Measurements from ENCODE around the gene COG7. TPM values are rescaled to one million over a fixed set of nuclear protein-coding genes. Genes with fewer than 3 reads are reported as not detected.

COG7 gene
- total RNA-seq: 10 to 100 TPM; 22.3 to 23.6 TPM

DNA sequence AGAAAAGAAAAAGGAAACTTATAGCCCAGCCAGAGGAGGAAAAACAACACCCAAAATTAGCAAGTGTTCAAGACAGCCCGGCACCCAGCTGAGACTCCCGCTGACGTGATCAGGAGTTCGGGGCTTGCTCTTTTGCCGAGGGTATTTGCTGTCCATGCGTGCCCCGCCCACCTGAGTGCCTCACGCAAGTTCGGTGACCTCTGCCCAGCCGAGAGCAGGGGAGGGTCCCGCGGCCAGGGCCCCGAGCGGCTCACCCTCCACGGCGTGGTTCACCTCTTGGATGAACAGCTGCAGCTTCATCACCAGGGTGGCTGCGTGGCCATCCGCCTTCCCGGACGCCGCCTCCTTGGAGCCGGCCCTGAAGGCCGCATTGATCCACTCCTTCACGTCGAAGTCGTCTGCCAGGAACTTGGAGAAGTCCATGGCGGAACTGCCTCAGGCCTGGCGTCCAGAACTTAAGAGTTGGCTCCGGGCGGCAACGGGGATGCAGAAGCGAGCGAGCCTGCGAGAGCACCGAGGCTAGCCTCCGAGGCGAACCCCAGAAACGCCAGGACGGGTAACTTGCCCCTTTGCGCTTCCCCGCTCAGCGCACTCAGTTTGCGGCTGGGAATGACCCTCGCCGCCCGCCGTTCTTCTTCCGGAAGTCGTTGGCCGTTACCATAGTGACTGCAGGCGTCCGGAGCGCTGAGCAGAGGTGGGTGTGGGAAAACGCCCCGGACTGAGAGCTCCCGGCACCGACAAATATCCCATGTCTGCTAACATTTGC is at the start of gene COG7:
Gene COG7 (minus strand): TSS at position 618 of the 766 bp plus-strand sequence. CDS start 195 bp downstream, at position 423.
- H3K4me1 Mint-ChIP-seq: peaks cover 25% of the 10 kb centered on the region
- peak within 1 kb of the TSS; percentile 95 for H3K4me3 Mint-ChIP-seq
- H3K27me3 Mint-ChIP-seq: no peaks in the 10 kb centered on the region
- DNase-seq (peak; percentile 91), ATAC-seq (ENCODE audit: low read depth) (peak; percentile 93)
- no peaks in the 10 kb centered on the region for H3K9me3 Mint-ChIP-seq
- POLR2A ChIA-PET: interaction anchor here (1.3 to 1.6 kb wide), 2 partner anchors 57 to 105 kb away, joined by 3 to 4 read pairs; partner anchors contain the start of genes EARS2 and UBFD1
- peaks cover 1% of the 10 kb centered on the region for H3K36me3 Mint-ChIP-seq
- H3K27ac Mint-ChIP-seq: peak within 1 kb of the TSS; percentile 78

- no peak for DNase-seq
- H3K27ac Mint-ChIP-seq: no peak overlapping the region
- no peak for ATAC-seq (ENCODE audit: low read depth)
- H3K4me1 Mint-ChIP-seq: peaks cover 46% of the 10 kb centered on the region
- no peaks in the 10 kb centered on the region for H3K9me3 Mint-ChIP-seq
- no peak overlapping the region for H3K4me3 Mint-ChIP-seq
- POLR2A ChIA-PET: no interaction called here
- peaks cover 7% of the 10 kb centered on the region for H3K36me3 Mint-ChIP-seq
- no peaks in the 10 kb centered on the region for H3K27me3 Mint-ChIP-seq
Measured at GRCh38 chr16:23502466-23502865, 49.5 kb upstream of the COG7 start.

- H3K9me3 Mint-ChIP-seq: no peaks in the 10 kb centered on the region
- ATAC-seq (ENCODE audit: low read depth): no peak
- peaks cover 45% of the 10 kb centered on the region for H3K4me1 Mint-ChIP-seq
- DNase-seq: no peak
- H3K27me3 Mint-ChIP-seq: no peaks in the 10 kb centered on the region
- peaks cover 7% of the 10 kb centered on the region for H3K36me3 Mint-ChIP-seq
- no peak overlapping the region for H3K27ac Mint-ChIP-seq
- POLR2A ChIA-PET: no interaction called here
- no peak overlapping the region for H3K4me3 Mint-ChIP-seq
Measured at GRCh38 chr16:23501291-23501690, 48.3 kb upstream of the COG7 start.

GRCh38 chr16:23500862-23501225 is 47.9 kb upstream of the COG7 start:
- H3K9me3 Mint-ChIP-seq: no peaks in the 10 kb centered on the region
- H3K27me3 Mint-ChIP-seq: no peaks in the 10 kb centered on the region
- no peak overlapping the region for H3K27ac Mint-ChIP-seq
- POLR2A ChIA-PET: no interaction called here
- no peak overlapping the region for H3K4me3 Mint-ChIP-seq
- no peak for ATAC-seq (ENCODE audit: low read depth)
- DNase-seq: no peak
- peaks cover 41% of the 10 kb centered on the region for H3K4me1 Mint-ChIP-seq
- peaks cover 3% of the 10 kb centered on the region for H3K36me3 Mint-ChIP-seq

GRCh38 chr16:23500212-23500861 is 47.3 kb upstream of the COG7 start:
- ATAC-seq (ENCODE audit: low read depth) (no peak), DNase-seq (no peak)
- peaks cover 39% of the 10 kb centered on the region for H3K4me1 Mint-ChIP-seq
- H3K4me3 Mint-ChIP-seq: no peak overlapping the region
- POLR2A ChIA-PET: no interaction called here
- H3K27me3 Mint-ChIP-seq: no peaks in the 10 kb centered on the region
- H3K9me3 Mint-ChIP-seq: no peaks in the 10 kb centered on the region
- H3K27ac Mint-ChIP-seq: no peak overlapping the region
- H3K36me3 Mint-ChIP-seq: peaks cover 3% of the 10 kb centered on the region

DNA sequence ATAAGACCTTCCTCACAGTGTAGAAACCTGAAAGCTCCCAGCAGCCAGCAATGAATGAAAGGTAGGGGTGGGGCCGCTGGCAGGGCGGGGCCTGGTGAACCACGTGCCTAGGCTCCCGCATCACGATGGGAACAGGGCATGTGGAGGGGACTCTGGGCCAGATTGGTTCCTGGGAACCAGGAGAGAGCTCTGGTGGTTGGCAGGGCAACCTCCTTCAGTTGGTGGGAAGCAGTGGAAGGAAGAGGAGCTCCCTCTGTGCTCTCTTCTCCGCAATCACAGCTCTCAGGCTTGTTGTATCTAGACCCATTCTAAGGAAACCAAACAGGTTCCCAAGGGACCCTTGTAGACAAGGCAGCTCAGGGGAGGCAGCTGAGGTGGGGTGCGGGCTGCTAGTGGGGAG is 46.8 kb upstream of the COG7 start:
- Mint-ChIP-seq H3K27ac (no peak overlapping the region), H3K4me1 (peaks cover 35% of the 10 kb centered on the region)
- POLR2A ChIA-PET: no interaction called here

DNA sequence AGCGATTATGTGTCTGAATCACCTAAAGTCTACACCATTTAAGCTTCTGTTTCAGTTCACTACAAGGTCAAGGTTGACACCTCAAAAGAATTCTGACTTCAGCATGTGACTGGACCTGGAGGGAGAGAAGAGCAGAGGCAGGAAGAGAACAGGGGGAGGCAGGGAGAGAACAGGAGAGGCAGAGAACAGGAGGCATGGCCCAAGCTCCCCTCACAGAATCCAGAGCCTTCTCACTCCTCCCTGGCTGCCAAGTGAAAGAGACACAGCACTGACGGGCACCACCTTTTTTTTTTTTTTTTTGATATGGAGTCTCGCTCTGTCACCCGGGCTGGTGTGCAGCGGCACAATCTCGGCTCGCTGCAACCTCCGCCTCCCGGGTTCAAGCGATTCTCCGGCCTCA is 45.9 kb upstream of the COG7 start:
- no peaks in the 10 kb centered on the region for H3K27me3 Mint-ChIP-seq
- H3K9me3 Mint-ChIP-seq: no peaks in the 10 kb centered on the region
- H3K27ac Mint-ChIP-seq: peak overlapping the region; percentile 3
- peaks cover 3% of the 10 kb centered on the region for H3K36me3 Mint-ChIP-seq
- no peak overlapping the region for H3K4me3 Mint-ChIP-seq
- H3K4me1 Mint-ChIP-seq: peaks cover 26% of the 10 kb centered on the region
- POLR2A ChIA-PET: no interaction called here
- no peak for DNase-seq
- no peak for ATAC-seq (ENCODE audit: low read depth)

More for the DNA sequence above, 46.8 kb upstream of the COG7 start:
- no peak for DNase-seq
- no peak for ATAC-seq (ENCODE audit: low read depth)
- H3K36me3 Mint-ChIP-seq: peaks cover 3% of the 10 kb centered on the region
- no peak overlapping the region for H3K4me3 Mint-ChIP-seq
- no peaks in the 10 kb centered on the region for H3K27me3 Mint-ChIP-seq
- no peaks in the 10 kb centered on the region for H3K9me3 Mint-ChIP-seq

DNA sequence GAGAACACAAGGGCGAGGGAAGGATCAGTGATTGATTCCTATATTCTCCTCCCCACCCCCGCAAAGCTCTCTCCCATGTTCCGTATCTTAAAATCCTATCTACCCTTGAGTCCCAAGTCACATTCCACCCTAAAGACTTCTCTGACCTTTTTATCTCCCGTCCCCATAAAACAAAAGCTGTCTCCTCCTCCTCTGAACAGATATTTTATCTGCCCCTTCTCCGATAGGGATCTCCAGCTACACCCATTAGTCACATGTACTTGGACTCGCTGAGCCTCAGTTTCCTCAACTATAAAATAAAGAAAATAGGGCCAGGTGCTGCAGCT is 44.5 kb upstream of the COG7 start:
- no peak for ATAC-seq (ENCODE audit: low read depth)
- Mint-ChIP-seq H3K27me3 (no peaks in the 10 kb centered on the region), H3K4me1 (peaks cover 17% of the 10 kb centered on the region), H3K9me3 (no peaks in the 10 kb centered on the region), H3K36me3 (peaks cover 8% of the 10 kb centered on the region), H3K27ac (peak overlapping the region; percentile 44), H3K4me3 (no peak overlapping the region)
- no peak for DNase-seq
- POLR2A ChIA-PET: no interaction called here

- peaks cover 14% of the 10 kb centered on the region for H3K4me1 Mint-ChIP-seq
- DNase-seq: no peak
- H3K27me3 Mint-ChIP-seq: no peaks in the 10 kb centered on the region
- no peaks in the 10 kb centered on the region for H3K9me3 Mint-ChIP-seq
- H3K36me3 Mint-ChIP-seq: peaks cover 8% of the 10 kb centered on the region
- POLR2A ChIA-PET: interaction anchor here (1.1 kb wide), 1 partner anchor 17 kb away, joined by 6 read pairs; no protein-coding TSS in a partner anchor
- peak overlapping the region; percentile 44 for H3K27ac Mint-ChIP-seq
- peak; percentile 45 for ATAC-seq (ENCODE audit: low read depth)
- peak overlapping the region; percentile 14 for H3K4me3 Mint-ChIP-seq
Measured at GRCh38 chr16:23496821-23497542, 44.0 kb upstream of the COG7 start.

DNA sequence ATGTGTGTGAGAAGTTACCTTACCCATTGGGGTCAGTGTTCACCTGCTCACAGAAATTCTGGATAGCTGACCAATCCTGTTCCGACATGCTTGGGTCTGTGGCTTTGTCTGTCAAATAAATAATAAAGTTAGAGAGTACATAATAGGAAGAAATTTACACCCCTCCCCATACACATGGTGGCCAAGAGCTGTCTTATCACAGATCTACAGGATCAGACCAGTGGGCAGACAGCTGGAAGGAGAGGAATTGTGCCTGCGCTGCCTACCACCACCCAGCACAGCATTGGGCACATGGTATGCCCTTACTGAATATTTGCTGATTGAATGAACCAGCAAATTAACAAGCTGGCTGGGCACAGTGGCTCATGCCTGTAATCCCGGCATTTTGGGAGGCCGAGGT is 42.7 kb upstream of the COG7 start:
- Mint-ChIP-seq H3K27ac (peak overlapping the region; percentile 25), H3K9me3 (no peaks in the 10 kb centered on the region), H3K27me3 (no peaks in the 10 kb centered on the region), H3K4me3 (no peak overlapping the region), H3K4me1 (peaks cover 12% of the 10 kb centered on the region), H3K36me3 (peaks cover 15% of the 10 kb centered on the region)
- DNase-seq (no peak), ATAC-seq (ENCODE audit: low read depth) (no peak)
- POLR2A ChIA-PET: no interaction called here

GRCh38 chr16:23494188-23494587 is 41.2 kb upstream of the COG7 start:
- Mint-ChIP-seq H3K4me3 (no peak overlapping the region), H3K9me3 (no peaks in the 10 kb centered on the region), H3K27me3 (no peaks in the 10 kb centered on the region), H3K36me3 (peaks cover 23% of the 10 kb centered on the region), H3K4me1 (peaks cover 10% of the 10 kb centered on the region), H3K27ac (no peak overlapping the region)
- ATAC-seq (ENCODE audit: low read depth): no peak
- DNase-seq: no peak
- POLR2A ChIA-PET: no interaction called here

GRCh38 chr16:23491490-23492391 is 38.8 kb upstream of the COG7 start:
- Mint-ChIP-seq H3K9me3 (no peaks in the 10 kb centered on the region), H3K4me1 (no peaks in the 10 kb centered on the region), H3K4me3 (no peak overlapping the region), H3K27ac (no peak overlapping the region), H3K36me3 (peaks cover 20% of the 10 kb centered on the region), H3K27me3 (no peaks in the 10 kb centered on the region)
- POLR2A ChIA-PET: interaction anchor here (0.6 to 0.7 kb wide), 2 partner anchors 32 to 109 kb away, joined by 3 to 5 read pairs; no protein-coding TSS in a partner anchor
- no peak for DNase-seq
- ATAC-seq (ENCODE audit: low read depth): no peak

- H3K27me3 Mint-ChIP-seq: no peaks in the 10 kb centered on the region
- ATAC-seq (ENCODE audit: low read depth) (no peak), DNase-seq (no peak)
- peaks cover 28% of the 10 kb centered on the region for H3K36me3 Mint-ChIP-seq
- H3K4me1 Mint-ChIP-seq: peaks cover 2% of the 10 kb centered on the region
- no peak overlapping the region for H3K27ac Mint-ChIP-seq
- no peaks in the 10 kb centered on the region for H3K9me3 Mint-ChIP-seq
- POLR2A ChIA-PET: no interaction called here
- H3K4me3 Mint-ChIP-seq: no peak overlapping the region
Measured at GRCh38 chr16:23486480-23486879, 33.5 kb upstream of the COG7 start.
